ENCODE measurements around the gene RHEB. TPM values are rescaled to one million over a fixed set of nuclear protein-coding genes. Genes with fewer than 3 reads are reported as not detected.
A peak's percentile ranks its signal among the peaks of the same experiment; 100 is the strongest.

Gene RHEB
- total RNA-seq, 2 experiments from 2014 or later: 42.0 to 46.8 TPM

GRCh38 chr7:151481650-151482505 is 37.8 kb downstream of the RHEB start:
- H3K4me3 Mint-ChIP-seq: no peak overlapping the region
- no peaks in the 10 kb centered on the region for H3K9me3 Mint-ChIP-seq
- H3K27me3 Mint-ChIP-seq: no peaks in the 10 kb centered on the region
- no peak overlapping the region for H3K27ac Mint-ChIP-seq
- H3K36me3 Mint-ChIP-seq: peaks cover 30% of the 10 kb centered on the region
- no peak for DNase-seq
- peaks cover 20% of the 10 kb centered on the region for H3K4me1 Mint-ChIP-seq

DNA sequence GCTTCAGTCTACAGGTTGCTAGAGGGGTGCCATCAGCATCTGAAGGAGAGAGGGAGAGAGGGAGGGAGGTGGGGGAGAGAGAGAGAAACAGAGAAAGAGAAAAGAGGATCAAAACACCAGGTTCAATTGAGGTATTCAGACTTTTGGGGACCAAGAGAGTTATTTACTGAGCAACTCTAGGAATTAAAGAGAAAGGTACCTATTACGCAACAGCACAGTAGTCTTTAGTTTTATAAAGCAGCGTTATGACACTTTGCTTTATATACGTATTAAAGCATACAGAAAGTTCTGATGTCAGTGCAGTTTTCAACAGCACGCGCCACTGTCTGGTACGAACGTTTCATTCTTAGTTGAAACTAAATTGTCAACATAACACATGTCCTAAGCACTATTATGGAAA is 41.8 kb downstream of the RHEB start:
- DNase-seq: no peak
- Mint-ChIP-seq H3K27ac (no peak overlapping the region), H3K9me3 (no peaks in the 10 kb centered on the region), H3K4me3 (no peak overlapping the region), H3K36me3 (peaks cover 25% of the 10 kb centered on the region), H3K4me1 (peaks cover 20% of the 10 kb centered on the region), H3K27me3 (no peaks in the 10 kb centered on the region)

- H3K27me3 Mint-ChIP-seq: no peaks in the 10 kb centered on the region
- H3K36me3 Mint-ChIP-seq: peaks cover 49% of the 10 kb centered on the region
- peaks cover 44% of the 10 kb centered on the region for H3K4me1 Mint-ChIP-seq
- H3K27ac Mint-ChIP-seq: peak overlapping the region; percentile 75
- DNase-seq: no peak
- no peaks in the 10 kb centered on the region for H3K9me3 Mint-ChIP-seq
- no peak overlapping the region for H3K4me3 Mint-ChIP-seq
Measured at GRCh38 chr7:151472644-151473380, 46.9 kb downstream of the RHEB start.

DNA sequence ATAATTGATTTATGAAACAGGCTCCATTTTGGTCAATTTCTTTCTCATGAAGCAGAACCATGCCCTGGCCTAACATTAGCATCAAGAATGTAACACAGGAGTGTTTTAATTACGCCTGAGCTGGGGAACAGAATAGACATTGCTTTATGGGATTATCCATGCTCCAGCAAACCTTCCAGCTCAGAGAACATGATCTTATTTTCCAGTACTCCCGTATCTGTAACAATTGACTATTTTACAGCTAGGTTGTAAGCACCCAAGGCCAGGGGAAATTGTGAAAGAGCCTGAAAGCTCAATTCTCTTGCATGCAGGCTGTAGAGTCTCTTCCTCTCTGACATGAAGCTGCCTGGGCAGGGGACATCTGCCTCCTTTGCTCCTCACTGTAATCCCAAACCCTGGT is 49.0 kb downstream of the RHEB start:
- H3K9me3 Mint-ChIP-seq: no peaks in the 10 kb centered on the region
- no peak overlapping the region for H3K4me3 Mint-ChIP-seq
- H3K36me3 Mint-ChIP-seq: peaks cover 62% of the 10 kb centered on the region
- no peaks in the 10 kb centered on the region for H3K27me3 Mint-ChIP-seq
- H3K27ac Mint-ChIP-seq: no peak overlapping the region
- H3K4me1 Mint-ChIP-seq: peaks cover 40% of the 10 kb centered on the region
- DNase-seq: no peak

- peaks cover 3% of the 10 kb centered on the region for H3K9me3 Mint-ChIP-seq
- no peaks in the 10 kb centered on the region for H3K27me3 Mint-ChIP-seq
- peaks cover 40% of the 10 kb centered on the region for H3K4me1 Mint-ChIP-seq
- H3K27ac Mint-ChIP-seq: no peak overlapping the region
- H3K4me3 Mint-ChIP-seq: no peak overlapping the region
- peaks cover 72% of the 10 kb centered on the region for H3K36me3 Mint-ChIP-seq
- DNase-seq: no peak
Measured at GRCh38 chr7:151469281-151469680, 50.4 kb downstream of the RHEB start.

DNA sequence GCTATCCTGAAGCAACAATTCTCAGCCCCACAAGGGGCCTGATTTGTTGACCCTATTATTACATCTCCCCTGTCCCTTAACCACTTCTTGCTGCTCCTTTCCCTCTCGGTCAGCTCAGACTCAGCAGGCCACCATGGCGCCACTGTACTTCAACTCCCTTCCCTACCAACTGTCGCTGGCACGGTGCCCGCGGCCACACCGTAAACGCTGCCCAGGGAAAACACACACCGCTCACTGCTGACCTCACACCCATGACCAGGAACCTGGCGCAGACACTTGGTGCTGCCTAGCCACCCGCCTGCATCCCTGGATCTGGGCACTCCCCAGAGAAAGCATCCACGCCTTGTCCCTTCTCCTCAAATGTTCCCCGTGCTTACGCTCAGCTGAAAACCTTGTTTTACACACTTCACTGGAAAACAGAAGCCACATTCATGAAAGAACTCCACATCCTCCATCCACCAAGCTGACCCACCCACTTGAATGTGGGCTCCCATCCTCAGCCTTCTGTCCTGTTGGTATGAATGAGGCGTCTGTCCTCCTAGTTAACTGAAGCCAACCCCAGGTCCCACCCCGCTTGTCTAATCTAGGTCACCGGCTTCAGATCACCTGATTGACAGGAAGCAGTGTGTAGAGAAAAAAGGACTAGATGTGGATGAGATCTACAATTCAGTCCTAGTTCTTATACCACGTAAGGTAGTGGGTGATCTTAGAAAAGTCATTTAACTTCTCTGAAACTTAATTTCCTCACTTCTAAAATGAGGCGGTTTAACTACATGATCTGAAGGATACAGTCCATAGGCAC is 51.3 kb downstream of the RHEB start:
- DNase-seq: no peak
- peak overlapping the region; percentile 34 for H3K27ac Mint-ChIP-seq
- H3K36me3 Mint-ChIP-seq: peaks cover 75% of the 10 kb centered on the region
- H3K9me3 Mint-ChIP-seq: peaks cover 9% of the 10 kb centered on the region
- H3K27me3 Mint-ChIP-seq: no peaks in the 10 kb centered on the region
- H3K4me3 Mint-ChIP-seq: no peak overlapping the region
- H3K4me1 Mint-ChIP-seq: peaks cover 35% of the 10 kb centered on the region

DNA sequence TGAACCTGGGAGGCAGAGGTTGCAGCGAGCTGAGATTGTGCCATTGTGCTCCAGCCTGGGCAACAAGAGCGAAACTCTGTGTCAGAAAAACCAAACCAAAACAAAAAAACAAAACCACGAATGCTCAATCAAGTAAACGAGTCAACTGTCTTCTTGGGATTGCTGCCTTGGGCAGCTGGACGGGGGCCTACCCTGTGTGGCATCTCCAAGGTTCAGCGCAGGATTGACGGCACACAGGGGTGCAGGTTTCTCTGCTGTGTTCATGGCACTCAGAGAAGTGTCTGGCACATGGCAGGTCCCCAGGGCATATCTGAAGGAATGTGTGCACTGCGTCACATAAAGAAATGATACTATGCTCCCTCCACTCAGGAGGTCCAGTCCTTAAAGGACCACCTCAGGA is 54.5 kb downstream of the RHEB start:
- Mint-ChIP-seq H3K4me3 (no peak overlapping the region), H3K9me3 (peaks cover 28% of the 10 kb centered on the region), H3K36me3 (peaks cover 70% of the 10 kb centered on the region), H3K27me3 (peaks cover 9% of the 10 kb centered on the region), H3K27ac (no peak overlapping the region), H3K4me1 (peaks cover 10% of the 10 kb centered on the region)
- DNase-seq: no peak

GRCh38 chr7:151462306-151462779 is 57.4 kb downstream of the RHEB start:
- Mint-ChIP-seq H3K4me1 (no peaks in the 10 kb centered on the region), H3K9me3 (peaks cover 28% of the 10 kb centered on the region), H3K27me3 (peaks cover 16% of the 10 kb centered on the region), H3K36me3 (peaks cover 44% of the 10 kb centered on the region), H3K4me3 (no peak overlapping the region), H3K27ac (no peak overlapping the region)
- DNase-seq: no peak

GRCh38 chr7:151461942-151462230 is 57.8 kb downstream of the RHEB start:
- Mint-ChIP-seq H3K27ac (no peak overlapping the region), H3K27me3 (peaks cover 16% of the 10 kb centered on the region), H3K4me1 (peaks cover 2% of the 10 kb centered on the region), H3K36me3 (peaks cover 40% of the 10 kb centered on the region), H3K4me3 (no peak overlapping the region), H3K9me3 (peaks cover 28% of the 10 kb centered on the region)
- DNase-seq: no peak

- peaks cover 16% of the 10 kb centered on the region for H3K27me3 Mint-ChIP-seq
- peaks cover 40% of the 10 kb centered on the region for H3K36me3 Mint-ChIP-seq
- no peak overlapping the region for H3K4me3 Mint-ChIP-seq
- peaks cover 28% of the 10 kb centered on the region for H3K9me3 Mint-ChIP-seq
- H3K27ac Mint-ChIP-seq: no peak overlapping the region
- peaks cover 2% of the 10 kb centered on the region for H3K4me1 Mint-ChIP-seq
- DNase-seq: no peak
Measured at GRCh38 chr7:151461096-151461941, 58.4 kb downstream of the RHEB start.

GRCh38 chr7:151460474-151460855 is 59.2 kb downstream of the RHEB start:
- Mint-ChIP-seq H3K36me3 (peaks cover 33% of the 10 kb centered on the region), H3K27me3 (peaks cover 16% of the 10 kb centered on the region), H3K27ac (no peak overlapping the region), H3K4me1 (peaks cover 2% of the 10 kb centered on the region), H3K4me3 (no peak overlapping the region), H3K9me3 (peaks cover 28% of the 10 kb centered on the region)
- DNase-seq: no peak

DNA sequence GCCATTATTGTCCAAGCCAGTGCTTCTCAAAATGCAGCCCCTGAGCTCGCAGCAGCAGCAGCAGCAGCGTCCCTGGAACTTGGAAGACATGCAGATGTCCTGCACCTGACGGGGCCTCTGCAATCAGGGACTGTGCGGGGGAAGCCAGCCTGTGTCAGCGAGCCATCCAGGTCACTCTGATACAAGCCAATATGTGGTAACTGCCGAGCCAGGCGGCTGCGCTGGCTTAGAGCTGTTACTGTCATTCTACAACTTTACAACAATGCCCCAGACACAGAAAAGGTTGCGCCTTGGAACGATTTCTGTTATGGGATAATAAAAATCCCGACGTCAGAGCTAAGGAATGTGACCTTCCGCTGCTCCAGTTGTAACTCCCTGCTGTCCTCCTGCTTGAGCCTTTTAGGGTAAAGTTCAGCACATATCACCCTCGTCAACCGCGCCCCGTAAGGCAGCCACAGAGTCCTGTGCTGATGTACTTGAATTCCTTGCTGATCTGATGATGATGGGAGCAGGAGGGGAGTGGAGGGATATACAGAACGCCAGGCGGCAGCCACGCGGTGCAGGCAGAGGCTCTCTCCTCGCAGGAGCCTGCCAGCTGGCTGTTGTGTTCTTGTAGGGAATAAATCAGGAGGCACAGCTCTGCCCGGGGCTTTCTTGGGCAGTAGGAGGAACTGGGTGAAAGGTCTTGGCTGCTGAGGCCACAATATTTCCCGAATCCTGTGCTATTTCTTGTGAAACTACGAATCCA is 59.8 kb downstream of the RHEB start:
- Mint-ChIP-seq H3K4me3 (no peak overlapping the region), H3K27me3 (peaks cover 16% of the 10 kb centered on the region), H3K4me1 (peaks cover 2% of the 10 kb centered on the region), H3K9me3 (peaks cover 28% of the 10 kb centered on the region), H3K27ac (no peak overlapping the region), H3K36me3 (peaks cover 28% of the 10 kb centered on the region)
- no peak for DNase-seq

DNA sequence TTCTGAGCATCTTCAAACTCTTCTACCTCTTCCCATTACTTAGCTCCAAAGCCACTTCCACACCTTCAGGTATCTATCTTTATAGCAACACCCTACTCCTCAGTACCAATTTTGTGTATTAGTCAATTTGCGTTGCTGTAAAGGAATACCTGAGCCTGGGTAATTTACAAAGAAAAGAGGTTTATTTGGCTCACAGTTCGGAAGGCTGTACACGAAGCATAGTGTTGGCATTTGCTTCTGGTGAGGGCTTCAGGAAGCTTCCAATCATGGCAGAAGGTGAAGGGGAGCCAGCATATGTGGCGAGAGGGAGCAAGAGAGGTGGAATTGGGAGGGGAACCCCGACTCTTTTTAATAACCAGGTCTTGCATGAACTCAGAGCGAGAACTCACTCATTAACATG is 62.2 kb downstream of the RHEB start:
- peaks cover 16% of the 10 kb centered on the region for H3K27me3 Mint-ChIP-seq
- no peak for DNase-seq
- no peak overlapping the region for H3K4me3 Mint-ChIP-seq
- no peak overlapping the region for H3K27ac Mint-ChIP-seq
- peaks cover 2% of the 10 kb centered on the region for H3K4me1 Mint-ChIP-seq
- H3K36me3 Mint-ChIP-seq: peaks cover 6% of the 10 kb centered on the region
- H3K9me3 Mint-ChIP-seq: peaks cover 10% of the 10 kb centered on the region

DNA sequence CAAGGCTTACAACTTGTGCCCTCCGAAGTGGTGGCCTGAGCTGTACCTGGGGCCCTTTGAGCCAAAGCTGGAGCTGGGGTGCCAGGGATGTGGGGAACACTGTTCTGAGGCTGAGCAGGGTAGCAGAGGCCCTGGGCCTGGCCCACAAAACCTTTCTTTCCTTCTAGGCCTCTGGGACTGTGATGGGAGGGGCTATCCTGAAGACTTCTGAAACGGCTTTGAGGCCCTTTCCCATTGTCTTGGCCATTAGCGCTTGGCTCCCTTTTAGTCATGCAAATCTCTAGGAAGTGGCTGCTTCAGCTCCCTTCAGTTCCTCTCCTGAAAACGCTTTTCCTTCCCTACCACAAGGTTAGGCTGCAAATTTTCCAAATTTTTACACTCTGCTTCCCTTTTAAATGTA is 62.9 kb downstream of the RHEB start:
- Mint-ChIP-seq H3K27ac (no peak overlapping the region), H3K27me3 (peaks cover 16% of the 10 kb centered on the region), H3K9me3 (peaks cover 4% of the 10 kb centered on the region), H3K4me3 (no peak overlapping the region), H3K4me1 (peaks cover 2% of the 10 kb centered on the region), H3K36me3 (no peaks in the 10 kb centered on the region)
- no peak for DNase-seq
